KOPT-K1 (cell line): ENCODE measurements around the gene NRP2.

Experiments used
- H3K27ac ChIP-seq: fragments of 200-600 bp; sonication (generic); 2 replicates; pipeline ENCODE4 v1.5.1; 2016; ENCODE audit warnings: antibody characterized with exemption, mild to moderate bottlenecking, low read depth, low read length; ENCODE audit not compliant: poor library complexity, severe bottlenecking
- H3K36me3 ChIP-seq: fragments of 200-600 bp; sonication (generic); 2 replicates; pipeline ENCODE4 v1.5.1; 2017; ENCODE audit warnings: antibody characterized with exemption, mild to moderate bottlenecking, low read length, moderate library complexity; ENCODE audit not compliant: insufficient read depth
- H3K9me3 ChIP-seq: fragments of 200-600 bp; sonication (generic); 2 replicates; pipeline ENCODE4 v1.5.1; 2017; ENCODE audit warnings: antibody characterized with exemption, low read length, mild to moderate bottlenecking; ENCODE audit not compliant: insufficient read depth, poor library complexity, severe bottlenecking

Gene NRP2

GRCh38 chr2:205704127-205704741, 21.9 kb downstream of the NRP2 start:
- H3K36me3 ChIP-seq, result no peaks in the 10 kb centered on the region
- no peak overlapping the region for H3K27ac ChIP-seq
- no peaks in the 10 kb centered on the region for H3K9me3 ChIP-seq

GRCh38 chr2:205705511-205706349, 23.4 kb downstream of the NRP2 start:
- H3K36me3 ChIP-seq, result no peaks in the 10 kb centered on the region
- H3K9me3 ChIP-seq, result no peaks in the 10 kb centered on the region
- no peak overlapping the region for H3K27ac ChIP-seq

- no peaks in the 10 kb centered on the region for H3K9me3 ChIP-seq
- H3K27ac ChIP-seq, result no peak overlapping the region
- H3K36me3 ChIP-seq, result no peaks in the 10 kb centered on the region
Measured at GRCh38 chr2:205706769-205707381, 24.6 kb downstream of the NRP2 start.

- H3K9me3 ChIP-seq, result no peaks in the 10 kb centered on the region
- no peak overlapping the region for H3K27ac ChIP-seq
- no peaks in the 10 kb centered on the region for H3K36me3 ChIP-seq
Measured at GRCh38 chr2:205708231-205708631, 25.9 kb downstream of the NRP2 start.

- no peaks in the 10 kb centered on the region for H3K9me3 ChIP-seq
- H3K36me3 ChIP-seq, result no peaks in the 10 kb centered on the region
- no peak overlapping the region for H3K27ac ChIP-seq
Measured at GRCh38 chr2:205709319-205709718, 27.0 kb downstream of the NRP2 start.

- H3K9me3 ChIP-seq, result no peaks in the 10 kb centered on the region
- no peaks in the 10 kb centered on the region for H3K36me3 ChIP-seq
- H3K27ac ChIP-seq, result no peak overlapping the region
Measured at GRCh38 chr2:205712508-205712907, 30.2 kb downstream of the NRP2 start.

- H3K9me3 ChIP-seq, result no peaks in the 10 kb centered on the region
- no peak overlapping the region for H3K27ac ChIP-seq
- H3K36me3 ChIP-seq, result no peaks in the 10 kb centered on the region
Measured at GRCh38 chr2:205713086-205713485, 30.8 kb downstream of the NRP2 start.

- H3K36me3 ChIP-seq, result no peaks in the 10 kb centered on the region
- H3K9me3 ChIP-seq, result no peaks in the 10 kb centered on the region
- no peak overlapping the region for H3K27ac ChIP-seq
Measured at GRCh38 chr2:205714058-205714776, 31.9 kb downstream of the NRP2 start.

- Histone ChIP-seq H3K36me3 (no peaks in the 10 kb centered on the region), H3K9me3 (no peaks in the 10 kb centered on the region), H3K27ac (no peak overlapping the region)
Measured at GRCh38 chr2:205714789-205715720, 32.8 kb downstream of the NRP2 start.

- Histone ChIP-seq H3K9me3 (no peaks in the 10 kb centered on the region), H3K27ac (no peak overlapping the region)
Measured at GRCh38 chr2:205715831-205716525, 33.7 kb downstream of the NRP2 start.

GRCh38 chr2:205717175-205717846, 35.0 kb downstream of the NRP2 start:
- Histone ChIP-seq H3K27ac (no peak overlapping the region), H3K9me3 (no peaks in the 10 kb centered on the region), H3K36me3 (no peaks in the 10 kb centered on the region)

More at GRCh38 chr2:205715831-205716525, 33.7 kb downstream of the NRP2 start:
- H3K36me3 ChIP-seq, result no peaks in the 10 kb centered on the region

- Histone ChIP-seq H3K36me3 (no peaks in the 10 kb centered on the region), H3K27ac (no peak overlapping the region), H3K9me3 (no peaks in the 10 kb centered on the region)
Measured at GRCh38 chr2:205717999-205718398, 35.7 kb downstream of the NRP2 start.

- no peaks in the 10 kb centered on the region for H3K9me3 ChIP-seq
- no peaks in the 10 kb centered on the region for H3K36me3 ChIP-seq
- no peak overlapping the region for H3K27ac ChIP-seq
Measured at GRCh38 chr2:205719847-205720246, 37.5 kb downstream of the NRP2 start.
